GM12891 (cell line): Measurements from ENCODE around the gene NRXN3.

Source experiments
- DNase-seq: peaks from one replicate; pipeline ENCODE4 v3.0.0; 2011; ENCODE audit warnings: low spot score; ENCODE audit not compliant: insufficient read length
- FAIRE-seq: peaks from 2 replicates; lab custom pipeline; 2011; peaks lifted over from hg19 to GRCh38; lab: Jason Lieb, UNC
- PAX5 ChIP-seq: IDR thresholded peaks from 2 replicates; pipeline ENCODE4 v1.6.1; 2011; ENCODE audit warnings: low read length, moderate library complexity, mild to moderate bottlenecking; ENCODE audit not compliant: insufficient read depth, severe bottlenecking
- POLR2A ChIP-seq: IDR thresholded peaks from 2 replicates; pipeline ENCODE4 v1.6.1; 2011; ENCODE audit warnings: low read depth, low read length, control low read depth
- POLR2AphosphoS5 ChIP-seq: IDR thresholded peaks from 2 replicates; pipeline ENCODE4 v1.6.1; 2011; ENCODE audit warnings: low read depth, low read length, control low read depth
- POU2F2 ChIP-seq: IDR thresholded peaks from 2 replicates; pipeline ENCODE4 v1.6.1; 2011; ENCODE audit warnings: low read depth, mild to moderate bottlenecking, control low read depth, low read length, moderate library complexity
- SPI1 ChIP-seq: IDR thresholded peaks from 2 replicates; pipeline ENCODE4 v1.6.1; 2011; ENCODE audit warnings: low read depth, low read length, control low read depth
- TAF1 ChIP-seq: IDR thresholded peaks from 2 replicates; pipeline ENCODE4 v1.6.1; 2011; ENCODE audit warnings: low read depth, low read length, control low read depth

The NRXN3 gene

DNA sequence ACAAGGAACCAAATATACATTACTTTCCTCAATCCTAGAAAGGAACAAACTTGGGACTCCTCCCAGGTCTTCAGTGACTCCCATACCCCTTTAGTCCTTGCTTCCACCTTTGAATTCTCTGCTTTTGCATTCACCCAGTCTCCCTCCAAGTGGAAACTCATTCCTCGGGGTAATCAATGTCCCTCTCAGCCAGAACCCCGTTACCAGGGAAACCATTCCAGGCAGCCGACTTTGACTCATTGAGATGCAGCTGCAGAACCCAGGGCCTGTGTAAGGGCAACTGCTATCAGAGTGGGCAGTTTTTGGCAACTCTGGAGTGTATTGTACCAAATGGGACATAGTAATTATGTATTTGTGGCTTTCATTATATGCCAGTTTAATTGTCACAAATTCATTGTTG, 186.2 kb downstream of the NRXN3 start:
- TF ChIP-seq POLR2A (no peak), PAX5 (no peak), POU2F2 (no peak), POLR2AphosphoS5 (no peak), TAF1 (no peak), SPI1 (no peak)
- no peak for FAIRE-seq
- no peak for DNase-seq

- DNase-seq: no peak
- TF ChIP-seq POLR2A (no peak), POU2F2 (no peak), TAF1 (no peak), SPI1 (no peak), POLR2AphosphoS5 (no peak), PAX5 (no peak)
- no peak for FAIRE-seq
These were observed 188.4 kb downstream of the NRXN3 start for GRCh38 chr14:78358591-78358990.

DNA sequence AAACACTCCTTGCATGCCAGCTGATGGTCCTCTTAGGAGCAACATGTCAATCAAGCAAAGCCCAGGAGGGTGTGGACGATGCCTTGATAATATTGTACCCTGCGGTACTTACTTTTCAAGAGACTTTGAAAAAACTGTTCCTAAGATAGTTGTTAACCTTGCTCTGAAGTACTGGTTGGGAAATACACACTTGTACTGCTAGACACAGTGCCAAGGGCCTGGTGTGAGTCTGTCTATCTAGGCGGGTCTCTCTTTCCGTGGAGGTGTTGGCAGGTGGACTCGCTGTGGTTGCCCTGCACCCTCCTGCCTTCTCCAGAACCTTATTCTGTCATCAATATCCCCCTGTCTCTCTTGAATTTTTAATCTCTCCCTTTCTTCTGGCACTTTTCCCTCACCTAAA, 189.4 kb downstream of the NRXN3 start:
- DNase-seq (no peak), FAIRE-seq (no peak)
- no peak for TF ChIP-seq PAX5
- no peak for TF ChIP-seq TAF1
- TF ChIP-seq POLR2AphosphoS5: no peak
- no peak for TF ChIP-seq POLR2A
- TF ChIP-seq POU2F2: no peak
- TF ChIP-seq SPI1: no peak

DNA sequence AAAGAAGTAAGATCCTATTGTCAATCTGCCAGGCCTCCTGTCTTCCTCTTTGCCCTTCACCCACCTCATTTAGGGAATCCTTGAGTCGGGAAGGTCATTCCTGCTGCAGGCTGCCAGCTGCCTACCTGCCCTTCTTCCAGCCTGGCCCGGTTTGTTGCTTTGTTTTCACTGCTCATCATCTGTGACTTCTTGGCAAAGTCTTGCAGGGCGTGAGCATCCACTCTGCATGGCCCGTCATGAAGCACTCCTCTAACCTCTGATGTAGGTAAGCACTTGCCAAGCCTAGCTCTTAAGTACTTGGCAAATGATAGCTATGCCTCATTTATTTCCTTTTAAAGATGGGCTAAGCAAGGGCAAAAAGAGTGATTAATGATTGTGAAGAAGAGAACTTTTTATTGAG, 192.8 kb downstream of the NRXN3 start:
- FAIRE-seq (no peak), DNase-seq (no peak)
- TF ChIP-seq POLR2A (no peak), PAX5 (no peak), POU2F2 (no peak)

- no peak for TF ChIP-seq POU2F2
- DNase-seq (no peak), FAIRE-seq (no peak)
These were observed 197.2 kb downstream of the NRXN3 start for GRCh38 chr14:78367355-78367754.

DNA sequence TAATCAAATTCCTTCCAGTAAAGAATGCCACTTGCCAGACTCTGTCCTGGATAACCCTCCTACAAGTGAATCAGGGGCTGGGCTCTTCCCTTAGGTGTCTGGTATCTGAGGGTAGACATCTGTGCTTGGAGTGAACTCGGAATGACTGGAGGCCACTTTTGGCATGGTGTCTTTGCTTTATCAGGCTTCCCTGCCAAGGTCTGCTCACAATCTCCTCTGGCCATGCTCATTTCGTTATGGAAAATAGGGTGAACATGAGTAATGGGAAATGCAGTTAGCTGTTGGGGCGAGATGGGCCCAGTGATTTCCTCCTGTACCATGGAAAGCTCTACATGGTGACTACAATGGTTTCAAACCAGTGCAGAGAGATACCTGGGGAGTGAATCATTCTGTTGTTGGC, 212.9 kb downstream of the NRXN3 start:
- FAIRE-seq (no peak), DNase-seq (no peak)

DNA sequence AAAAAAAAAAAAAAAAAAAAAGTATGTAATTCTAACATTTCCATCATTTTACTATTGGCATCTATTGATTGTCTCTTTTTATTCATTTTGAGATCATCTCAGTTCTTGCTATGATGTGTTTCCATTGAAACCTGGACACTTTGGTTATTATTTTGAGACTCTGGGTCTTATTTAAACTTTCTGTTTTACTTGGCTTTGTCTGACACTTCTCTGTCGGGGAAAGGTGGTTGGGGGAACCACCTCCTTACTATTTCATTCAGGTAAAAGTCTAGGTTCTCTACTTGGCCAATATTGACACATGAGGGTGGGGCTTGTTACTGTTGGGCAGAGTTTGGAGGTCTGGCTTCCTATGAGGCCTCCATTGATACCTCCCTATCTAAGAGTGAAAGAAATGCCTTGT, 228.0 kb downstream of the NRXN3 start:
- DNase-seq: no peak
- TF ChIP-seq POLR2AphosphoS5 (no peak), POU2F2 (no peak), POLR2A (no peak), PAX5 (no peak), SPI1 (no peak), TAF1 (no peak)
- no peak for FAIRE-seq

More for the DNA sequence above, 212.9 kb downstream of the NRXN3 start:
- no peak for TF ChIP-seq POLR2A
- no peak for TF ChIP-seq POU2F2
- TF ChIP-seq SPI1: no peak
- TF ChIP-seq PAX5: no peak
- no peak for TF ChIP-seq POLR2AphosphoS5
- TF ChIP-seq TAF1: no peak

GRCh38 chr14:78399316-78399889, 229.2 kb downstream of the NRXN3 start:
- DNase-seq (no peak), FAIRE-seq (no peak)
- TF ChIP-seq POLR2AphosphoS5 (no peak), PAX5 (no peak), POU2F2 (no peak), POLR2A (no peak), TAF1 (no peak), SPI1 (no peak)

DNA sequence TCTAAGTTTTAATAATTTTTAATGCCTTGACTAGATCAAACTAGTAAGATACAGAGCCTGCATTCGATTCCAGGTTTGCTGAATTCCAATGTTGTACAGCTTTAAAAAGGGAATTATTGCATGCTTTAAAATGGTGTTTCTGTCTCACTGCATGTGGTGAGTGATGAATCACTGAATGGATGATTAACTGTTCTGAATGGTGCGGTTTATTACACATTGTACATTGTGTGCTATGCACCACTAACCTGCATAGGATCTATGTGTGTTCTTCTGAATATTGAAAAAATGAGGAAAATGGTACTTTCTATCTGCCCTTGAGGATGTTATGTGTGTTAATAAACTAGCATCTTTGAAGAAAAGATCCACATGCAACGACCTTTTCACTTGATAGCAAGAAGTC, 231.7 kb downstream of the NRXN3 start:
- TF ChIP-seq POU2F2 (no peak), TAF1 (no peak), POLR2A (no peak), POLR2AphosphoS5 (no peak), PAX5 (no peak), SPI1 (no peak)
- FAIRE-seq: no peak
- no peak for DNase-seq

GRCh38 chr14:78403278-78403815, 233.2 kb downstream of the NRXN3 start:
- TF ChIP-seq POU2F2 (no peak), SPI1 (no peak), POLR2AphosphoS5 (no peak), POLR2A (no peak), TAF1 (no peak), PAX5 (no peak)
- FAIRE-seq (no peak), DNase-seq (no peak)
